MCF 10A (cell line): ENCODE data around the gene LPP. TPM values are rescaled to one million over a fixed set of nuclear protein-coding genes. Genes with fewer than 3 reads are reported as not detected.

Source experiments
- BruUV-seq: library from RNA; stranded (reverse); fragments of 400-500 nt; replicated peaks from 2 replicates; lab custom pipeline; 2021; lab: Mats Ljungman, UMichigan
- CTCF ChIA-PET: fragments of 300-600 bp; sonication (Branson Sonifier 250); formaldehyde crosslinking; extraction: SDS; loops from one replicate; lab custom pipeline; 2021; ENCODE audit warnings: antibody characterized with exemption, inconsistent platforms; lab: Yijun Ruan, JAX
- POLR2A ChIA-PET: fragments of 300-600, 350-650 bp; sonication (Branson Sonifier 250); formaldehyde crosslinking; extraction: SDS; loops from one replicate; lab custom pipeline; 2020; ENCODE audit warnings: antibody characterized with exemption, inconsistent platforms; lab: Yijun Ruan, JAX
- DNase-seq: peaks from one replicate; pipeline ENCODE4 v3.0.0-alpha.2; 2018; ENCODE audit not compliant: unreplicated experiment
- H3K27ac Mint-ChIP-seq: one replicate; pipeline ENCODE4 v1.8.0; 2022; ENCODE audit warnings: mild to moderate bottlenecking, low read depth, mixed read lengths; ENCODE audit not compliant: unreplicated experiment
- H3K27me3 Mint-ChIP-seq: one replicate; pipeline ENCODE4 v1.8.0; 2022; ENCODE audit warnings: mixed read lengths; ENCODE audit not compliant: insufficient read depth, unreplicated experiment
- H3K36me3 Mint-ChIP-seq: one replicate; pipeline ENCODE4 v1.8.0; 2022; ENCODE audit warnings: mild to moderate bottlenecking, moderate library complexity, mixed read lengths; ENCODE audit not compliant: insufficient read depth, unreplicated experiment
- H3K4me1 Mint-ChIP-seq: one replicate; pipeline ENCODE4 v1.8.0; 2022; ENCODE audit warnings: mixed read lengths; ENCODE audit not compliant: insufficient read depth, unreplicated experiment
- H3K4me3 Mint-ChIP-seq: one replicate; pipeline ENCODE4 v1.8.0; 2022; ENCODE audit warnings: mild to moderate bottlenecking, moderate library complexity, mixed read lengths; ENCODE audit not compliant: unreplicated experiment
- H3K9me3 Mint-ChIP-seq: one replicate; pipeline ENCODE4 v1.8.0; 2022; ENCODE audit warnings: mixed read lengths; ENCODE audit not compliant: unreplicated experiment
- intact Hi-C: fragments of 100-400 bp; cut with micrococcal nuclease; formaldehyde crosslinking; loops from 2 replicates; pipeline ENCODE4 v1.14.1; 2022
- total RNA-seq: library from RNA; stranded (reverse); gene quantifications from 2 replicates; pipeline ENCODE4 v1.2.3, GENCODE V29; 2022
- TF ChIP-seq, protein P1 (sequence below): fragments of 200-600 bp; IDR thresholded peaks from one replicate; pipeline ENCODE4 v1.8.0; 2022; ENCODE audit warnings: antibody characterized with exemption, mild to moderate bottlenecking; ENCODE audit not compliant: unreplicated experiment

The LPP gene
- total RNA-seq, 1 experiment from 2014 or later, result 117 TPM

DNA sequence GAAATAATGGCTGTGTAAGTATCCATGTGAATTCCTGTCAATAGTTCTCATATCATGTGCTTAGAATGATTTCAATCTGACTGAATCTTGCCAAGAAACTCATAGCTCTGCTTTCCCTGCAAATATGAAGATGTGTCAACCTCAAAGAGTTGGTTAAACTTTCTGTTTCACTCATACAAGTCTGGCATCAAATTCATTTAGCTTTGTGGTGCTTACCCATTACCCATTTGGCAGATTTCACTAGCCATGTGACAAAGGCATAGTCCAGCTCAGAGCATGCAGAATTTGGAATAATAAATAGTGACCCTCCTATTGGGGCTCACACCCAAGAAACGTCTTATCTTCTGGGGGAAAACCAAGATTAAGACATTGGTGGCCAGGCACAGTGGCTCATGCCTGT, 761.2 kb downstream of the LPP start:
- H3K27me3 Mint-ChIP-seq, result no peaks in the 10 kb centered on the region
- BruUV-seq, result no TSS peak
- POLR2A ChIA-PET, result interaction anchor here (1.2 to 1.5 kb wide), 2 partner anchors 14 to 33 kb away, joined by 3 to 5 read pairs; no protein-coding TSS in a partner anchor
- no peak overlapping the region for H3K4me3 Mint-ChIP-seq
- TF ChIP-seq, protein P1, sequence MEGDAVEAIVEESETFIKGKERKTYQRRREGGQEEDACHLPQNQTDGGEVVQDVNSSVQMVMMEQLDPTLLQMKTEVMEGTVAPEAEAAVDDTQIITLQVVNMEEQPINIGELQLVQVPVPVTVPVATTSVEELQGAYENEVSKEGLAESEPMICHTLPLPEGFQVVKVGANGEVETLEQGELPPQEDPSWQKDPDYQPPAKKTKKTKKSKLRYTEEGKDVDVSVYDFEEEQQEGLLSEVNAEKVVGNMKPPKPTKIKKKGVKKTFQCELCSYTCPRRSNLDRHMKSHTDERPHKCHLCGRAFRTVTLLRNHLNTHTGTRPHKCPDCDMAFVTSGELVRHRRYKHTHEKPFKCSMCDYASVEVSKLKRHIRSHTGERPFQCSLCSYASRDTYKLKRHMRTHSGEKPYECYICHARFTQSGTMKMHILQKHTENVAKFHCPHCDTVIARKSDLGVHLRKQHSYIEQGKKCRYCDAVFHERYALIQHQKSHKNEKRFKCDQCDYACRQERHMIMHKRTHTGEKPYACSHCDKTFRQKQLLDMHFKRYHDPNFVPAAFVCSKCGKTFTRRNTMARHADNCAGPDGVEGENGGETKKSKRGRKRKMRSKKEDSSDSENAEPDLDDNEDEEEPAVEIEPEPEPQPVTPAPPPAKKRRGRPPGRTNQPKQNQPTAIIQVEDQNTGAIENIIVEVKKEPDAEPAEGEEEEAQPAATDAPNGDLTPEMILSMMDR, result no peak
- no peaks in the 10 kb centered on the region for H3K9me3 Mint-ChIP-seq
- intact Hi-C loops, result no loop called here
- H3K27ac Mint-ChIP-seq, result no peak overlapping the region
- CTCF ChIA-PET, result interaction anchor here (0.6 to 1.3 kb wide), 2 partner anchors 32 to 38 kb away, joined by 3 read pairs; no protein-coding TSS in a partner anchor
- H3K4me1 Mint-ChIP-seq, result no peaks in the 10 kb centered on the region
- no peaks in the 10 kb centered on the region for H3K36me3 Mint-ChIP-seq
- no peak for DNase-seq

DNA sequence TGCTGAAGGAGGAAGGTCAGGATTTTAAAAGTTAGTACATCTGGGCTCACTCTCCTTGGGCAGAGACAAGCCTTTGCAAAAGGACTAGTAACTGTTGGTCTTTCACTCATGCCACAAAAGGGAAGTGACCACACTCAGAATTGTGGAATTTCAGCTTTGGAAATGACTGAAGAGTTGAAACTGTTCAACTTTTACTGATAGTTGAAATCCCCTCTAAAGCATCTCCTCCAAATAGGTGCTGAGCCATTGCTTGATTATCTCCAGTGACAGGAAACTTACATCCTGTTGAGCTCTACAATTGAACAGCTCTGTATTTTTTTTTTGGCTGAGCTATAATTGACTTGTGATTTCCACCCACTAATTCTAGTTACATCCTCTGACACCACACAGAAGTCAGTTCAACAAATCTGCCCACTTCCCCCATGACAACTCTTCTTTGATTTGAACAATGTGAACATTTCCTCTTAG, 763.0 kb downstream of the LPP start:
- intact Hi-C loops, result no loop called here
- POLR2A ChIA-PET, result interaction anchor here (1.0 kb wide), 1 partner anchor 28 kb away, joined by 3 read pairs; no protein-coding TSS in a partner anchor
- no peaks in the 10 kb centered on the region for H3K27me3 Mint-ChIP-seq
- no TSS peak for BruUV-seq
- no peaks in the 10 kb centered on the region for H3K4me1 Mint-ChIP-seq
- H3K4me3 Mint-ChIP-seq, result no peak overlapping the region
- no peak overlapping the region for H3K27ac Mint-ChIP-seq
- no peak for DNase-seq
- no peaks in the 10 kb centered on the region for H3K36me3 Mint-ChIP-seq
- CTCF ChIA-PET, result interaction anchor here (0.6 to 1.5 kb wide), 2 partner anchors 12 to 764 kb away, joined by 3 to 4 read pairs; no protein-coding TSS in a partner anchor
- H3K9me3 Mint-ChIP-seq, result no peaks in the 10 kb centered on the region
- TF ChIP-seq, protein P1, result no peak

DNA sequence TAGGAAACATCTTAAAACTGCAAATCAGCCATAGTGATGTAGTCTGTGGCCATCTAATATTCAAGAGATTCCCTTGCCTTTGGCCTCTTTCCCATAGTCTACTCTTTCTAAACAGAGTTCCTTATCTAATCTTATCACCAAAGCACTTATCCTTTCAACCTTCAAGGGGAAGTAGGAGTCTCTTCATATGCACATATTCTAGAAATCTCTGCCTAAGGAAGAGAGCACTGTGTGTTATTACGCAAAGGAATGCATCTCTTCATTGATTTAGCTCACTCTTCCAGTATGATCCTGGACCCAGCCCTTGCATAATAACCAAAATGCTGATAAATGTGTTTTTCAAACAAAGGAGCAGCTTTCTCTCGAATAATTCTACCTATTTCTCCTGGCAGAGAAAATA, 764.1 kb downstream of the LPP start:
- H3K27me3 Mint-ChIP-seq, result no peaks in the 10 kb centered on the region
- H3K36me3 Mint-ChIP-seq, result no peaks in the 10 kb centered on the region
- H3K4me1 Mint-ChIP-seq, result no peaks in the 10 kb centered on the region
- DNase-seq, result no peak
- intact Hi-C loops, result no loop called here
- H3K4me3 Mint-ChIP-seq, result no peak overlapping the region
- no TSS peak for BruUV-seq
- TF ChIP-seq, protein P1, result no peak
- ChIA-PET CTCF (interaction anchor here (0.8 kb wide), 1 partner anchor 16 kb away, joined by 3 read pairs; no protein-coding TSS in a partner anchor), POLR2A (interaction anchor here (0.6 to 1.0 kb wide), 2 partner anchors 17 to 262 kb away, joined by 3 read pairs; no protein-coding TSS in a partner anchor)
- H3K9me3 Mint-ChIP-seq, result no peaks in the 10 kb centered on the region
- H3K27ac Mint-ChIP-seq, result no peak overlapping the region

- intact Hi-C loops, result no loop called here
- Mint-ChIP-seq H3K36me3 (no peaks in the 10 kb centered on the region), H3K4me3 (no peak overlapping the region), H3K4me1 (no peaks in the 10 kb centered on the region), H3K27me3 (no peaks in the 10 kb centered on the region), H3K27ac (no peak overlapping the region), H3K9me3 (no peaks in the 10 kb centered on the region)
- no TSS peak for BruUV-seq
- CTCF ChIA-PET, result no interaction called here
- POLR2A ChIA-PET, result no interaction called here
- DNase-seq, result no peak
- TF ChIP-seq, protein P1, result no peak
Measured at GRCh38 chr3:188923671-188924070, 769.7 kb downstream of the LPP start.
